GM12878 (cell line): ENCODE results near the gene SPOP. TPM values are rescaled to one million over a fixed set of nuclear protein-coding genes. Genes with fewer than 3 reads are reported as not detected.
A peak's percentile ranks its signal among the peaks of the same experiment; 100 is the strongest.

Experiments used
- ATAC-seq: fragments of 200-7000 bp; cut with Tn5 transposase; 3 replicates; pipeline ENCODE4 v1.9.1; 2020; ENCODE audit warnings: mild to moderate bottlenecking, moderate library complexity
- BruUV-seq: library from RNA; stranded (reverse); fragments of 400-500 nt; replicated peaks from 2 replicates; lab custom pipeline; 2021; lab: Mats Ljungman, UMichigan
- CTCF ChIA-PET: fragments of 300-600 bp; sonication (Branson Sonifier 250); formaldehyde crosslinking; extraction: SDS; loops from one replicate; lab custom pipeline; 2021; ENCODE audit warnings: inconsistent platforms; lab: Yijun Ruan, JAX
- POLR2A ChIA-PET: fragments of 350-600 bp; formaldehyde crosslinking; extraction: SDS; loops from one replicate; lab custom pipeline; 2021; ENCODE audit warnings: inconsistent platforms; lab: Charles Lee
- RAD21 ChIA-PET: fragments of 300-600 bp; sonication (Branson Sonifier 250); formaldehyde crosslinking; loops from one replicate; lab custom pipeline; 2023; ENCODE audit warnings: antibody characterized with exemption; ENCODE audit not compliant: unreplicated experiment; lab: Charles Lee
- SMC1A ChIA-PET: fragments of 300-600 bp; sonication (Branson Sonifier 250); formaldehyde crosslinking; loops from one replicate; lab custom pipeline; 2023; ENCODE audit not compliant: unreplicated experiment, uncharacterized antibody; lab: Charles Lee
- DNase-seq: peaks from one replicate; pipeline ENCODE4 v3.0.0-alpha.2; 2011; ENCODE audit warnings: low read depth, low spot score
- FAIRE-seq: peaks from 3 replicates; lab custom pipeline; 2011; peaks lifted over from hg19 to GRCh38; lab: Jason Lieb, UNC
- H2AFZ ChIP-seq: 2 replicates; pipeline ENCODE4 v1.6.0; 2011; ENCODE audit warnings: low read depth, low read length, control low read depth; ENCODE audit not compliant: control insufficient read depth
- H3K27ac ChIP-seq: 2 replicates; pipeline ENCODE4 v1.5.1; 2011; ENCODE audit warnings: control low read depth; ENCODE audit not compliant: control insufficient read depth, insufficient read depth
- H3K27me3 ChIP-seq, 2 experiments: replicated peaks in 1 of 2; 2 replicates each; pipeline versions ENCODE4 v1.6.0 to v1.6.1; 2011; ENCODE audit warnings: low read length in 1 of 2; ENCODE audit not compliant: control insufficient read depth in 2 of 2, insufficient read depth in 2 of 2
- H3K36me3 ChIP-seq, 2 experiments: 2 replicates each; pipeline ENCODE4 v1.5.1; 2011; ENCODE audit warnings: low read length in 1 of 2; ENCODE audit not compliant: control insufficient read depth in 2 of 2, insufficient read depth in 2 of 2
- H3K4me1 ChIP-seq: 2 replicates; pipeline ENCODE4 v1.6.1; 2011; ENCODE audit warnings: mild to moderate bottlenecking, low read length, moderate library complexity, mixed read lengths; ENCODE audit not compliant: control insufficient read depth, insufficient read depth
- H3K4me2 ChIP-seq: 2 replicates; pipeline ENCODE4 v1.6.0; 2011; ENCODE audit warnings: control low read depth; ENCODE audit not compliant: control insufficient read depth, insufficient read depth
- H3K4me3 ChIP-seq: fragments of 200-600 bp; sonication (generic); 2 replicates; pipeline ENCODE4 v1.5.1; 2016
- H3K79me2 ChIP-seq: 2 replicates; pipeline ENCODE4 v1.6.0; 2011; ENCODE audit warnings: low read length; ENCODE audit not compliant: control insufficient read depth, insufficient read depth
- H3K9ac ChIP-seq: 2 replicates; pipeline ENCODE4 v1.8.0; 2011; ENCODE audit warnings: low read length, control low read depth, mixed read lengths; ENCODE audit not compliant: control insufficient read depth, insufficient read depth
- H3K9me3 ChIP-seq: replicated peaks from 3 replicates; pipeline ENCODE4 v1.5.1; 2011; ENCODE audit warnings: mild to moderate bottlenecking, low read length; ENCODE audit not compliant: control insufficient read depth, insufficient read depth
- H4K20me1 ChIP-seq: 2 replicates; pipeline ENCODE4 v1.6.0; 2011; ENCODE audit not compliant: control insufficient read depth, insufficient read depth
- EED ChIP-seq: sonication (generic); IDR thresholded peaks from 2 replicates; pipeline ENCODE4 v1.6.1; 2016; ENCODE audit warnings: antibody characterized with exemption, low read depth
- ETV6 ChIP-seq, 2 experiments: fragments of 450-650 bp in 1 of 2; IDR thresholded peaks in 1 of 2; conservative IDR thresholded peaks in 1 of 2; 2 replicates each; pipeline ENCODE4 v1.6.1; 2014; ENCODE audit warnings: antibody characterized with exemption in 1 of 2, borderline replicate concordance in 1 of 2, low read depth in 1 of 2, mild to moderate bottlenecking in 1 of 2, moderate library complexity in 1 of 2
- GATAD2B ChIP-seq: fragments of 450-650 bp; conservative IDR thresholded peaks from 2 replicates; pipeline ENCODE4 v1.6.1; 2017; ENCODE audit warnings: low read depth, mild to moderate bottlenecking, moderate library complexity
- HCFC1 ChIP-seq: fragments of 150-350 bp; IDR thresholded peaks from 2 replicates; pipeline ENCODE4 v1.6.1; 2014; ENCODE audit warnings: low read length
- IRF3 ChIP-seq: fragments of 450-650 bp; IDR thresholded peaks from 2 replicates; pipeline ENCODE4 v1.6.1; 2014; ENCODE audit warnings: mild to moderate bottlenecking
- MEF2B ChIP-seq: fragments of 450-650 bp; IDR thresholded peaks from 2 replicates; pipeline ENCODE4 v1.6.1; 2018; ENCODE audit warnings: mild to moderate bottlenecking, moderate library complexity; ENCODE audit not compliant: partially characterized antibody, poor library complexity, severe bottlenecking
- PML ChIP-seq: IDR thresholded peaks from 2 replicates; pipeline ENCODE4 v1.6.1; 2012; ENCODE audit warnings: low read length, inconsistent platforms
- POLR2A ChIP-seq: IDR thresholded peaks from 2 replicates; pipeline ENCODE4 v1.6.1; 2011; ENCODE audit warnings: low read depth, mild to moderate bottlenecking, low read length
- RAD21 ChIP-seq: IDR thresholded peaks from 2 replicates; pipeline ENCODE4 v1.6.1; 2011; ENCODE audit warnings: mild to moderate bottlenecking, low read depth, low read length, moderate library complexity; ENCODE audit not compliant: insufficient read depth
- WGBS: methylation state at CpG from one replicate; pipeline ENCODE4 v1.1.6; 2016; ENCODE audit warnings: low lambda C conversion rate; ENCODE audit not compliant: insufficient replicate concordance, insufficient coverage; ENCODE audit errors: missing lambda C conversion rate; 5-methylcytosine and 5-hydroxymethylcytosine counted together
- in situ Hi-C: fragments of 300-500 bp; cut with MboI; formaldehyde crosslinking; loops from 9 replicates; pipeline ENCODE4 v1.14.3; 2018; ENCODE audit warnings: mixed read lengths
- intact Hi-C: fragments of 100-400 bp; cut with micrococcal nuclease; formaldehyde crosslinking; loops from one replicate; pipeline ENCODE4 v1.14.2; 2022; ENCODE audit not compliant: unreplicated experiment
- polyA plus RNA-seq, 11 experiments: library from polyadenylated mRNA; depleted of rRNA in 4 of 11; unstranded in 6 of 11; stranded (reverse) in 5 of 11; fragments of >200 nt; fragmentation: Nextera tagmentation in 4 of 11; fragmentation: Illumina TruSeq in 1 of 11; extraction: Ambion mirVana in 4 of 11; extraction: Trizol in 1 of 11; gene quantifications; 1 replicate in 1 of 11; 2 replicates in 10 of 11; pipeline versions ENCODE4 v1.2.1 to v1.2.3, GENCODE V29; 2011 to 2016; ENCODE audit warnings: inconsistent platforms in 2 of 11, missing spikeins in 2 of 11, low read depth in 1 of 11
- total RNA-seq, 4 experiments: library from RNA; depleted of rRNA in 3 of 4; stranded (reverse); fragments of >200 nt in 3 of 4; fragmentation: Illumina TruSeq in 1 of 4; extraction: Trizol in 1 of 4; gene quantifications; 2 replicates each; pipeline versions ENCODE4 v1.2.1 to v1.2.3, GENCODE V29; 2013 to 2021

The SPOP gene
- total and polyA plus RNA-seq, 10 of the 15 experiments (the other 5 are each of a cell fraction or from before 2014, with no cell fraction given), result 35.1 to 80.4 (median 44.7) TPM

- CTCF ChIA-PET, result interaction anchor here (0.7 to 21.7 kb wide), 9 partner anchors 10 to 300 kb away, joined by 3 to 483 read pairs (median 8); partner anchors contain the start of genes NXPH3 and SLC35B1
- FAIRE-seq (no peak), ATAC-seq (no peak), DNase-seq (no peak)
- in situ Hi-C loops, result loop anchor here (5.0 kb wide), 2 partner anchors 126 to 291 kb away; no protein-coding TSS in a partner anchor
- TF ChIP-seq POLR2A (peak; percentile 10; the same call in 1 of the 2 replicates), GATAD2B (no peak)
- H3K9me3 ChIP-seq, result no peaks in the 10 kb centered on the region
- SMC1A ChIA-PET, result interaction anchor here (0.9 to 10.0 kb wide), 7 partner anchors 10 to 301 kb away, joined by 3 to 121 read pairs (median 4); partner anchors contain the start of genes KAT7 and SLC35B1
- H3K27me3 ChIP-seq, result no peaks in the 10 kb centered on the region
- intact Hi-C loops, result loop anchor here (10.0 kb wide), 1 partner anchor 83 kb away; no protein-coding TSS in a partner anchor
- no peaks in the 10 kb centered on the region for H3K79me2 ChIP-seq
- H3K9ac ChIP-seq, result no peak overlapping the region
- POLR2A ChIA-PET, result interaction anchor here (0.6 to 0.8 kb wide), 2 partner anchors 10 kb away, joined by 3 read pairs; partner anchors contain the start of gene SLC35B1
- H3K27ac ChIP-seq, result no peak overlapping the region
- peaks cover 13 to 18% of the 10 kb centered on the region in 2 experiments for H3K36me3 ChIP-seq
- no peak overlapping the region for H2AFZ ChIP-seq
- BruUV-seq, result no TSS peak
- H4K20me1 ChIP-seq, result no peaks in the 10 kb centered on the region
- RAD21 ChIA-PET, result interaction anchor here (0.6 to 5.7 kb wide), 6 partner anchors 10 to 143 kb away, joined by 3 to 70 read pairs (median 6); partner anchors contain the start of gene SLC35B1
- WGBS, result 57% methylated on average over 6 of the region's 6 CpGs
- no peak overlapping the region for H3K4me2 ChIP-seq
- peaks cover 17% of the 10 kb centered on the region for H3K4me1 ChIP-seq
- H3K4me3 ChIP-seq, result no peak overlapping the region
These were observed 20.1 kb upstream of the SPOP start for GRCh38 chr17:49698005-49698404.

- DNase-seq (peak; percentile 72), ATAC-seq (peak; percentile 94), FAIRE-seq (peak; percentile 77)
- peaks cover 17% of the 10 kb centered on the region for H3K4me1 ChIP-seq
- no TSS peak for BruUV-seq
- no peaks in the 10 kb centered on the region for H3K9me3 ChIP-seq
- H3K27me3 ChIP-seq, result no peaks in the 10 kb centered on the region
- 0 out of 2 replicates have a peak overlapping the region, but pooled peaks have one; percentile 3 for H3K9ac ChIP-seq
- peak overlapping the region; percentile 68 for H2AFZ ChIP-seq
- ChIA-PET SMC1A (interaction anchor here (0.6 to 10.0 kb wide), 33 partner anchors 9 to 261 kb away, joined by 3 to 121 read pairs (median 6); partner anchors contain the start of genes FAM117A, NXPH3 and SLC35B1), RAD21 (interaction anchor here (0.6 to 5.7 kb wide), 24 partner anchors 9 to 302 kb away, joined by 3 to 70 read pairs (median 5); partner anchors contain the start of genes FAM117A, KAT7, NXPH3 and SLC35B1), POLR2A (interaction anchor here (0.7 to 2.4 kb wide), 7 partner anchors 20 to 130 kb away, joined by 3 to 12 read pairs (median 7); partner anchors contain the start of genes KAT7 and NXPH3), CTCF (interaction anchor here (0.6 to 21.7 kb wide), 42 partner anchors 7 to 303 kb away, joined by 3 to 483 read pairs (median 4); partner anchors contain the start of genes KAT7, NXPH3, SLC35B1 and SPOP)
- H3K36me3 ChIP-seq, result peaks cover 5 to 9% of the 10 kb centered on the region in 2 experiments
- H4K20me1 ChIP-seq, result no peaks in the 10 kb centered on the region
- no peaks in the 10 kb centered on the region for H3K79me2 ChIP-seq
- in situ Hi-C loops (loop anchor here (5.0 kb wide), 2 partner anchors 124 to 289 kb away; no protein-coding TSS in a partner anchor), intact Hi-C loops (loop anchor here (10.0 kb wide), 1 partner anchor 81 kb away; no protein-coding TSS in a partner anchor)
- H3K4me3 ChIP-seq, result no peak overlapping the region
- 2% methylated on average over 8 of the region's 8 CpGs for WGBS
- H3K4me2 ChIP-seq, result peak overlapping the region; percentile 21; the same call in 1 of the 2 replicates
- 0 out of 2 replicates have a peak overlapping the region, but pooled peaks have one; percentile 29 for H3K27ac ChIP-seq
- TF ChIP-seq IRF3 (no peak), EED (peak; percentile 57), MEF2B (peak; percentile 67), HCFC1 (no peak), RAD21 (0 out of 2 replicates have a peak, but pooled peaks have one; percentile 2), PML (no peak), ETV6 (conservative IDR thresholded peaks at IDR 0.05 in 1 of 2, IDR thresholded peaks at IDR 0.05 in 1 of 2; ENCODE audit: borderline replicate concordance in 1 of 2, low read depth in 1 of 2) (no peak)
These were observed 18.4 kb upstream of the SPOP start for GRCh38 chr17:49696233-49696761.
